RPMI8226 (cell line): ENCODE measurements around the gene DTX3L.
"Not testable (repeated sequence)": the region's sequence is repeated elsewhere in the genome, so short reads cannot be mapped to it uniquely, and the experiment has no call there.

Experiments used
- DNase-seq: peaks from one replicate; pipeline ENCODE4 v3.0.0-alpha.2; 2015

DTX3L gene

DNA sequence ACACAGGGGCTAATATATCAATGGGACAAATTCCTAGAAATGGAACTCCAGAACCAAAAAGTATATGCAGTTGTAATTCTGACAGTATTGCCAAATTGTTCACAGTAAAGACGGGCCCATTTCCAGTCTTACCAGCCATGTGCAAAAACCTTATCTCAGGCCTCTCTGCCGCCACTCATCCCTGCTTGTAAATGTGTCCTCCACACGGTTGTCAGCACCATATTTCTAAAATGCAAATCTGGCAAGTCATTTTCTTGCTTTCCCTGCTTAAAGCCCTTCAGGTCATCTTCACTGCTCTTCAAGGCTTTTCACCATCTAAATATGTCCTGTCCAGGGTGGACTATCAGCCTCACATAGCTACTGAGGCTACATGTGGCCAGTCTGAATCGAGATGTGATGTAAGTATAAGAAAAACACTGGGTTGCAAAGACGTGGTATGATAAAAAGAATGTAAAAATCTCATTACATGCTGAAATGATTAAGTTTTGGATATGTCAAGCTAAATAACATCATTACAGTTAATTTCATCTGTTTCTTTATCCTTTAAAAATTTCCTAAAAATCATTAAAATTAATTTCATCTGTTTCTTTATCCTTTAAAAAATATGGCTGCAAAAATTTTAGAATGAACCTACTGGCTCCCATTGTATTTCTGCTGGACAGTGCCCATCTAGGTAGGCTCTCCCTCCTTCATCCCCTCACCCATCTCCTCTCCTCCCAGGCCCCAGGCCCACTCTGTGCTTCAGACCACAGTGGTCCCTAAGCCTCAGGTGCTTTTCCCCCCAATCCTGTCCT is 1.0 kb upstream of the DTX3L start:
- no peak for DNase-seq

DNA sequence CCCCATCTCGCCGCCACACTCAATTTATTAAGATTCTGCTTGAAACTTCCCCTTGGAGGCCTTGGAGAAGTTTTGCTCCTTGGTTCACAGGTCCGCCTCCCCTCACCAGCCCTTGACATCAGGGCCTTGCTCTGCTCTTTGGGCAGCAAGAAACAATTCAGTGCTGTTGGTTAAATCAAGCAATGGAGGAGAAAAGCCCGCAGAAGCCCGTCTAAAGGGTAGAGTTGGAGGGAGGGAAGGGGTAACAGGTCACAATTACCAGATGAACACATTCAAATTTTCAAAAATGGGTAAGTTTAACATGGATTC is 467 bp upstream of the DTX3L start:
- DNase-seq = peak; percentile 17

- not testable (repeated sequence) for DNase-seq
Observed at GRCh38 chr3:122568131-122568530, 4.0 kb downstream of the DTX3L start.

- no peak for DNase-seq
Observed at GRCh38 chr3:122568755-122569154, 4.6 kb downstream of the DTX3L start.

DNA sequence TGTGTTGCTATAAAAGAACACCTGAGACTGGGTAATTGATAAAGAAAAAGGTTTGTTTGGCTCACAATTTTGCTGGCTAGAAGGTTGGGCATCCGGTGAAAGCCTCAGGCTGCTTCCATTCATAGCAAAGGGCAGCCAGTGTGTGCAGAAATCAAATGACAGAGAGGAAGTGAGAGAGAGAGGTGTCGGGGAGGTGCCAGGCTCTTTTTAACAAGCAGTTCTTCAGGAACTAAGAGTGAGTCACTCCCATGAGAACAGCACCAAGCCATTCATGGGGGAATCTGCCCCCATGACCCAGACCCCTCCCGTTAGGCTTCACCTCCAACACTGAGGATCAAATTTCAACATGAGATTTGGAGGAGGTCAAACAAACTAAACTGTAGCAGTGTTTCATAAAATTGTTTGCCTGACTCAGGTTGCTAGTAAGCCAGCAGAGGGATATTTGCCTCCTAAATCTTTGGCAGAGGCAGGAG is 8.8 kb downstream of the DTX3L start:
- DNase-seq = peak; percentile 44

- DNase-seq = no peak
Observed at GRCh38 chr3:122576174-122576940, 12.2 kb downstream of the DTX3L start.

- no peak for DNase-seq
Observed at GRCh38 chr3:122577409-122578031, 13.4 kb downstream of the DTX3L start, which contains the start of gene PARP15. PARP15 (plus strand) TSS chr3:122577650; CDS start chr3:122577668, 18 bp downstream.

- no peak for DNase-seq
Observed at GRCh38 chr3:122578069-122578740, 14.1 kb downstream of the DTX3L start.

- no peak for DNase-seq
Observed at GRCh38 chr3:122580470-122580869, 16.3 kb downstream of the DTX3L start.

GRCh38 chr3:122581622-122582021 is 17.5 kb downstream of the DTX3L start:
- DNase-seq = no peak

DNA sequence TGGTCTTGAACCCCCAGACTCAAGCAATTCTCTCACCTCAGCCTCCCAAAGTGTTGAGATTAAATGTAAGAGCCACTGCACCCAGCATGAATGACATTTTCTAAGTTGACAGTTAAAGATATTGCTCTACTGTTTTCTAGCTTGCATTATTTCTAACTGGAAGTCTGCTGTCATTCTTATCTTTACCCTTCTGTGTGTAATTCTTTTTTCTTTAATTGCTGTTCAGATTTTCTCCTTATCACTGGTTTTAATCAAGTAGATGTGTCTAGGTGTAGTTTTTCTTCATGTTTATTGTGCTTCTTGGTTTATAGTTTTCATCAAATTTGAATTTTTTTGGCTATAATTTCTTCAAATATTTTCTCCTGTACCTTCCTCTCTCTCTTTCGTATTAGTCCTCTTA is 18.3 kb downstream of the DTX3L start:
- no peak for DNase-seq

GRCh38 chr3:122586098-122586497 is 22.0 kb downstream of the DTX3L start:
- no peak for DNase-seq

DNA sequence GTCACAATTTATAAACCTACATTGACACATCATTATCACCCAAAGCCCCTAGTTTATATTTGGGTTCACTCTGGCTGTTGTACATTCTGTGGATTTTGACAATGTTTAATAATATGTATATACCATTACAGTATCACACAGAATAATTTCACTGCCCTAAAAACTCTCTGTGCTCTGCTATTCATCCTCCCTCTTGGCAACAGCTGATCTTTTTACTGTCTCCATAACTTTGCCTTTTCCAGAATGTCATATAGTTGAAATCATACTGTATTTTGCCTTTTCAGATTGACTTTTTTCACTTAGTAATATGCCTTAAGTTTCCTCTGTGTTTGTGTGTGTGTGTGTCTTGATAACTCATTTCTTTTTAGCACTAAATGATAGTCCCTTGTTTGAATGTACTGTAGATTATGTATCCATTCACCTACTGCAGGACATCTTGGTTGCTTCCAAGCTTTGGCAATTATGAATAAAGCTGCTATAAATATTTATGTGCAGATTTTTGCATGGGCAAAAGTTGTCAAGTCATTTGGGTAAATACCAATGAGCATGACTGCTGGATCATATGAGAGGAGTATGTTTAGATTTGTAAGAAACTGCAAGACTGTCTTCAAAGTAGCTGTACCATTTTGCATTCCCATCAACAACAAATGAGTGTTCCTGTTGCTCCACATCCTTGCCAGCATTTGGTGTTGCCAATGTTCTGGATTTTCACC is 22.8 kb downstream of the DTX3L start:
- DNase-seq = no peak

- DNase-seq = no peak
Observed at GRCh38 chr3:122587572-122587971, 23.4 kb downstream of the DTX3L start.

GRCh38 chr3:122589297-122589696 is 25.2 kb downstream of the DTX3L start:
- DNase-seq = no peak

DNA sequence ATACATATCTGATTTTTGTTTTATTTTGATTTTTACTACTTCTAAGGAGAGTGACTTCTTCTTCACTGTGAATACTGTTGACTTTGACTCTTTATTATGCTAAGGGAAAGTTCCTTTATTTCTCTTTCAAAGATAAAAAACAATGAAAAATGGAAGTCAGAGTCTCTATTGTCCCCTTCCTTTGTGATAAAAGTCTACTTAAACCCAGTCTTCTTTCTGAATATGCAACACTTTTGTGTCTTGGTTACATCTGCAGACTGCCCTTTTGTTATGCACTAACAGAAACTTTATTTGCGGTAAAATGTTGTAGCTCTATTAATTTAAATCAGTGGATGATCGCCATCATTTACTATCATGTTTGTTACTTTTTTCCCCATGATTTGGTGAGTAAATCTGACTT is 26.5 kb downstream of the DTX3L start:
- DNase-seq = no peak

DNA sequence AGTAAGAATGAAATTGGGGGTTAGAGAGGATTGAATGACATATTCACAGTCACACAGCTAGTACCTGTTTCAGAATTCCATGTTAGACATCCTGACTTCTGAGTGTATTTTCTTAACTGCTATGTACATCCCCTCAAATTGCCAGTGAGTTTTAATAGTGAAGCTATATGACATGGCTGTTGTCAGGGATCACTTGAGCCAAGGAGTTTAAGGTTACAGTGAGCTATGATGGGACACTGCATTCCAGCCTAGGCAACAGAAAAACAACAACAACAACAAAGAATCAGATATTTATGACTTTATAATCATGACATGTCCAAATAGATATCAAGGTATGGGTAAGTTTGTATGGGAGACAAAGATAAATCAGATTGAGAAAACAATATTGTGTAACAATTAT is 29.9 kb downstream of the DTX3L start:
- DNase-seq = no peak

DNA sequence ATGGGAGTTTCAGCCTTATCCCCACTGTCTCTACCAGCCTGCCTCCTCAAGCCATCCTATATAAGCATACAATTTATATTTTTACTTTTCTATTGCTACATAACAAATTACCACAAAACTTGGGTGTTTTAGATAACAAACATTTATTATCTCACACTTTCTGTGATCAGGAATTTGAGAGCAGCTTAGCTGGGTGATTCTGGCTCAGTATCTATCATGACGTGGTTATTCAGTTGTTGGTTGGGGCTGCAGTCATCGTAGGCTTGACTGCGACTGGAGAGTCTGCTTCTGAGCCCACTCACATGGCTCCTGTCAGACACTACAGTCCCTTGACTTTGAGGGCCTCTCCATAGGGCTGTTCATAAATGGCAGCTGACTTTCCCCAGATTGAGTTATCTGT is 34.0 kb downstream of the DTX3L start:
- DNase-seq = no peak

- no peak for DNase-seq
Observed at GRCh38 chr3:122598556-122598955, 34.4 kb downstream of the DTX3L start.

DNA sequence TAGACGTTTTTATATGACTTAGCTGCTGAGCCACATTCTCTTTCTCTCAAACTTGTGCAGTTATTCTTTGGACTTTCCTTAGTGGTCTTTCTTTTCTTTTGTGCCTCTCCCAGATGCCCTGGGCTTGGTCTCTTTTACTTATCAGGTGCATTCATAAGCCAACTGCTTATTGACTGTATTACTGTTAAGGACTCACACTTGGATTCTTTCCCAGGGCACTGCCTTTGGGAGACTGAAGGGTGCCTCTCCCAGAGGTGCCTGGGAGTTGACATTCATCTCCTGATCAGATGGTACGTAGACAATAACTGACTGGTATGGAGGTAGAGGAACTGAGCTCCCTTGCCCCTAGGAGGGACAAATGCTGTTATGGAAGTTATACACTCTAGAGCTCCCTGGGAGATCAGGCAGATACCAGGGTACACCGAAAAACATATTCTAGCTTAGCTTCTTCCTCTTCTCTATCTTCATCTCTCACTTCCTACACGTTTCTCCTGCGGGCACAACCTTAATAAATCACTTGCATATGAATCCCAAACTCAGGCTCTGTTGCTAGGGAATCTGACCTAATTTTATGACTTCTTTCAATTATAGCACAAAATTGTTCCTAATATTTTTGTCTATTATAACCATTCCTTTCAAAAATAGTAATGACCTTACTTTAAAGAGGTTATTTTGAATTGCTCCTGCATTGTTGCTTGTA is 38.0 kb downstream of the DTX3L start:
- DNase-seq = no peak

GRCh38 chr3:122603056-122603455 is 38.9 kb downstream of the DTX3L start:
- DNase-seq = no peak

- no peak for DNase-seq
Observed at GRCh38 chr3:122606330-122606729, 42.2 kb downstream of the DTX3L start.
